OCI-LY7 (cell line): ENCODE measurements around the gene CENPX. TPM values are rescaled to one million over a fixed set of nuclear protein-coding genes. Genes with fewer than 3 reads are reported as not detected.

Experiments
- BruUV-seq: library from RNA; stranded (reverse); fragments of 400-500 nt; replicated peaks from 2 replicates; lab custom pipeline; 2021; lab: Mats Ljungman, UMichigan
- CTCF ChIA-PET: fragments of 300-600 bp; sonication (Branson Sonifier 250); formaldehyde crosslinking; loops from one replicate; lab custom pipeline; 2022; ENCODE audit warnings: antibody characterized with exemption; ENCODE audit not compliant: unreplicated experiment; lab: Charles Lee
- POLR2A ChIA-PET: fragments of 300-600 bp; sonication (Branson Sonifier 250); formaldehyde crosslinking; loops from one replicate; lab custom pipeline; 2022; ENCODE audit warnings: antibody characterized with exemption; lab: Charles Lee
- DNase-seq: peaks from one replicate; pipeline ENCODE4 v3.0.0-alpha.2; 2015; ENCODE audit warnings: low spot score
- H2AFZ ChIP-seq: fragments of 200-600 bp; sonication (generic), shearing (Covaris generic); 2 replicates; pipeline ENCODE4 v1.6.1; 2014; ENCODE audit warnings: mild to moderate bottlenecking, antibody characterized with exemption, low read length, moderate library complexity
- H3K27ac ChIP-seq: fragments of 200-600 bp; sonication (generic); 2 replicates; pipeline ENCODE4 v1.5.1; 2014; ENCODE audit warnings: mixed run types, low read depth, mild to moderate bottlenecking, moderate library complexity, low read length, inconsistent platforms; ENCODE audit not compliant: poor library complexity, severe bottlenecking
- H3K36me3 ChIP-seq: fragments of 200-600 bp; sonication (generic); 2 replicates; pipeline ENCODE4 v1.6.1; 2014; ENCODE audit warnings: mild to moderate bottlenecking, antibody characterized with exemption, low read length, moderate library complexity, mixed read lengths; ENCODE audit not compliant: insufficient read depth
- H3K4me1 ChIP-seq: fragments of 200-600 bp; sonication (generic); 2 replicates; pipeline ENCODE4 v1.5.1; 2014; ENCODE audit warnings: mild to moderate bottlenecking, low read length; ENCODE audit not compliant: insufficient read depth, poor library complexity, severe bottlenecking
- H3K4me2 ChIP-seq: fragments of 200-600 bp; sonication (generic); 2 replicates; pipeline ENCODE4 v1.6.1; 2014; ENCODE audit warnings: mild to moderate bottlenecking, low read length
- H3K4me3 ChIP-seq: fragments of 200-600 bp; sonication (generic); 2 replicates; pipeline ENCODE4 v1.5.1; 2014; ENCODE audit warnings: mild to moderate bottlenecking, low read depth, low read length; ENCODE audit not compliant: poor library complexity, severe bottlenecking
- H3K79me2 ChIP-seq: fragments of 200-600 bp; sonication (generic); 2 replicates; pipeline ENCODE4 v1.6.1; 2016; ENCODE audit warnings: low read depth, mild to moderate bottlenecking, low read length, moderate library complexity, mixed read lengths; ENCODE audit not compliant: insufficient read depth
- H3K9me2 ChIP-seq: fragments of 200-600 bp; sonication (generic); 2 replicates; pipeline ENCODE4 v1.6.1; 2016; ENCODE audit warnings: mild to moderate bottlenecking, low read length, mixed read lengths; ENCODE audit not compliant: insufficient read depth
- H3K9me3 ChIP-seq: fragments of 200-600 bp; sonication (generic); 2 replicates; pipeline ENCODE4 v1.6.1; 2014; ENCODE audit warnings: mild to moderate bottlenecking, mixed run types, low read length, mixed read lengths
- H4K20me1 ChIP-seq: fragments of 200-600 bp; sonication (generic); 2 replicates; pipeline ENCODE4 v1.6.1; 2014; ENCODE audit warnings: mild to moderate bottlenecking, antibody characterized with exemption, low read length, moderate library complexity, mixed read lengths; ENCODE audit not compliant: insufficient read depth
- EZH2phosphoT487 ChIP-seq: fragments of 200-600 bp; sonication (generic); IDR thresholded peaks from 2 replicates; pipeline ENCODE4 v1.6.1; 2018; ENCODE audit warnings: low read depth, borderline replicate concordance, mild to moderate bottlenecking, mixed run types, antibody characterized with exemption, low read length, moderate library complexity, mixed read lengths
- intact Hi-C: fragments of 100-400 bp; cut with micrococcal nuclease; formaldehyde crosslinking; loops from one replicate; pipeline ENCODE4 v1.10.0; 2022; ENCODE audit not compliant: unreplicated experiment
- total RNA-seq, 2 experiments: library from RNA; depleted of rRNA in 1 of 2; stranded (reverse); fragments of >200 nt in 1 of 2; shearing (Covaris generic) in 1 of 2; gene quantifications; 2 replicates each; pipeline ENCODE4 v1.2.3, GENCODE V29; 2014 to 2022
- TF ChIP-seq, protein P1 (sequence below): fragments of 200-600 bp; sonication (generic); conservative IDR thresholded peaks from 2 replicates; pipeline ENCODE4 v1.5.1; 2014; ENCODE audit warnings: mild to moderate bottlenecking, antibody characterized with exemption, low read length, moderate library complexity, mixed read lengths

The CENPX gene
- total RNA-seq, 2 experiments from 2014 or later = 130 to 251 TPM

DNA sequence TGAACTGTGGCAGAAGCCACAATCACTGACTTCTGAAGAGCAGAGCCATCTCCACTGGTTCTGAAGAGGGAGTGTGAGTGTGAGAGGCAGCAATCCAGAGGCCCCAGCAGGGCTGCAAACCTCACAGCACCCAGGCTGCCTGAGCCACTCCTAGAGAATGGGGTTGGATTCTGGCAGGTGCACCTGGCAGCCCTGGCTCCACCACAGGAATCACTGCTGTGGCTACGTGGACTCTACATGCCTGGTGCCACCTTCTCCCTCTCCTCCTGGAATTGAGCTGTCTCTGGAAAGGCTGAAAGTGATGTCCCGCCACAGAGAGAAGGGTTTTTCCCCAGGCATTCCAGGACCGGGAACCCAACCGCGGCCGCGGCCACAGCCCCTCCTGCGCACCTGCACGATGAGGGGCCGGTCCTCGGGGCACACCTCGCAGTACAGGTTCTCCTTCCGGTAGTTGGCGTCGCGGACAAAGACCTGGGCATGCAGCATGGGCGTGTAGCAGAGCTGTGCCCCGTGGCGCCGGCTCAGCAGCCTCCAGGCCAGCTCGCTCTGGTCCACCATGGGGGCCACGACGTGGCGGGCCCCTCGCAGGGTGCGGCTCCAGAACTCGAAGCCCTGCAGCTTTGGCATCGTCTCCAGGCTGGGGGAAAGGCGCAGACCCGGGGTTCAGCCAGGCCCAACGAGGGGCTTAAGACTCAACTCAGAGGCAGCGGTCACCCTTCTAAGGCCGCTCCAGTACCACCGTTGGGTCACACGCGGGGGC, 41.9 kb upstream of the CENPX start:
- TF ChIP-seq, protein P1, sequence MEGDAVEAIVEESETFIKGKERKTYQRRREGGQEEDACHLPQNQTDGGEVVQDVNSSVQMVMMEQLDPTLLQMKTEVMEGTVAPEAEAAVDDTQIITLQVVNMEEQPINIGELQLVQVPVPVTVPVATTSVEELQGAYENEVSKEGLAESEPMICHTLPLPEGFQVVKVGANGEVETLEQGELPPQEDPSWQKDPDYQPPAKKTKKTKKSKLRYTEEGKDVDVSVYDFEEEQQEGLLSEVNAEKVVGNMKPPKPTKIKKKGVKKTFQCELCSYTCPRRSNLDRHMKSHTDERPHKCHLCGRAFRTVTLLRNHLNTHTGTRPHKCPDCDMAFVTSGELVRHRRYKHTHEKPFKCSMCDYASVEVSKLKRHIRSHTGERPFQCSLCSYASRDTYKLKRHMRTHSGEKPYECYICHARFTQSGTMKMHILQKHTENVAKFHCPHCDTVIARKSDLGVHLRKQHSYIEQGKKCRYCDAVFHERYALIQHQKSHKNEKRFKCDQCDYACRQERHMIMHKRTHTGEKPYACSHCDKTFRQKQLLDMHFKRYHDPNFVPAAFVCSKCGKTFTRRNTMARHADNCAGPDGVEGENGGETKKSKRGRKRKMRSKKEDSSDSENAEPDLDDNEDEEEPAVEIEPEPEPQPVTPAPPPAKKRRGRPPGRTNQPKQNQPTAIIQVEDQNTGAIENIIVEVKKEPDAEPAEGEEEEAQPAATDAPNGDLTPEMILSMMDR = no peak
- TF ChIP-seq EZH2phosphoT487 = no peak
- Histone ChIP-seq H3K4me2 (peak overlapping the region; percentile 96), H2AFZ (no peak overlapping the region), H3K9me2 (no peaks in the 10 kb centered on the region), H3K36me3 (peaks cover 46% of the 10 kb centered on the region), H4K20me1 (no peaks in the 10 kb centered on the region; the same call in 1 of the 2 replicates), H3K4me1 (peaks cover 19% of the 10 kb centered on the region), H3K4me3 (peak overlapping the region; percentile 97), H3K79me2 (peaks cover 18% of the 10 kb centered on the region; the same call in 1 of the 2 replicates), H3K9me3 (no peaks in the 10 kb centered on the region), H3K27ac (peak overlapping the region; percentile 42)
- POLR2A ChIA-PET = interaction anchor here (1.0 kb wide), 1 partner anchor 38 kb away, joined by 3 read pairs; no protein-coding TSS in a partner anchor
- peak; percentile 65 for DNase-seq
- intact Hi-C loops = no loop called here
- CTCF ChIA-PET = interaction anchor here (0.9 kb wide), 1 partner anchor 27 kb away, joined by 3 read pairs; the partner anchor contains the start of gene DCXR
- BruUV-seq = TSS peak; percentile 78

GRCh38 chr17:82063424-82064415, 41.0 kb upstream of the CENPX start:
- CTCF ChIA-PET = no interaction called here

More at GRCh38 chr17:82063424-82064415, 41.0 kb upstream of the CENPX start:
- Histone ChIP-seq H3K36me3 (peaks cover 54% of the 10 kb centered on the region), H2AFZ (no peak overlapping the region), H3K4me3 (peak overlapping the region; percentile 97), H3K4me1 (peaks cover 19% of the 10 kb centered on the region), H3K27ac (peak overlapping the region; percentile 42), H3K9me3 (no peaks in the 10 kb centered on the region), H3K9me2 (no peaks in the 10 kb centered on the region), H3K4me2 (peak overlapping the region; percentile 96), H3K79me2 (peaks cover 18% of the 10 kb centered on the region; the same call in 1 of the 2 replicates), H4K20me1 (no peaks in the 10 kb centered on the region; the same call in 1 of the 2 replicates)
- POLR2A ChIA-PET = interaction anchor here (1.0 kb wide), 1 partner anchor 38 kb away, joined by 3 read pairs; no protein-coding TSS in a partner anchor
- no peak for DNase-seq
- TF ChIP-seq EZH2phosphoT487 = no peak
- TF ChIP-seq, protein P1 = no peak
- intact Hi-C loops = no loop called here
- no TSS peak for BruUV-seq
